ENCODE data around the gene RNASE13.
"Not testable (repeated sequence)": the region's sequence is repeated elsewhere in the genome, so short reads cannot be mapped to it uniquely, and the experiment has no call there.

Gene RNASE13

DNA sequence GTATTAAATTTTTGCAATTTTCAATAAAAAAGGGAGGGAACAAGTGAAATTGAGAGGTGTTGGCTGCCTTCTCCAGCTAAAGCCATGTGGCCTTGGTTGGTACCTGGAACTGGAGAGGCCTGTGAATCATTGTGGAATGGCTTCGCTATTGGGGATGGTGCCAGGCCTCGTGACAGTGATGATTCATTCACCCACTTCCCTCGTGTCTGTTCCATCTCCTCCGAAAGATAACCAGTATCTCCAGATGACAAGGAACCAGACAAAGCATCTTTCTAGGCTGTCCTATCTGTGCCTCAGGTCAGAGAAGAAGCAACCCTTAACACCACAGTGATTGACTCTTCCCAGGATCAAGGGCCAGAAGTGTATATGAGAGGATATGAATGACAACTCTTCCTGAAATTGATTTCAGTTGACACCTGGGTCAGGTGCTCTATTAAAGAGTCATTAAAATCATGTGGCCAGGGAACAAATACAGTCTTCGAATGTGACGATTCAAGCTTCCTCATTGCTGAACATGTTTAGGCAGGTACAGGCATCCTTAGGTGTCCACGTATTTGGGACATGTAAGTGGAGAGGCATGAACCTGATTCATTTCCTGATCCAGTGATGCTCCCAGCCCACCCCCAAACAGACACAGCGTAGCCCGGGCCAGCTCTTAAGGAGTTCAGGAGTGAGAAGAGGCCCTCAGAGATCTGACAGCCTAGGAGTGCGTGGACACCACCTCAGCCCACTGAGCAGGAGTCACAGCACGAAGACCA is 7.2 kb upstream of the RNASE13 start, which contains the start of gene RNASE7:
Gene RNASE7, plus strand, starts transcription at position 687 of the 758 bp plus-strand sequence. CDS start 631 bp downstream, outside the sequence.
- DNase-seq (ENCODE audit: low read depth), result no peak

DNA sequence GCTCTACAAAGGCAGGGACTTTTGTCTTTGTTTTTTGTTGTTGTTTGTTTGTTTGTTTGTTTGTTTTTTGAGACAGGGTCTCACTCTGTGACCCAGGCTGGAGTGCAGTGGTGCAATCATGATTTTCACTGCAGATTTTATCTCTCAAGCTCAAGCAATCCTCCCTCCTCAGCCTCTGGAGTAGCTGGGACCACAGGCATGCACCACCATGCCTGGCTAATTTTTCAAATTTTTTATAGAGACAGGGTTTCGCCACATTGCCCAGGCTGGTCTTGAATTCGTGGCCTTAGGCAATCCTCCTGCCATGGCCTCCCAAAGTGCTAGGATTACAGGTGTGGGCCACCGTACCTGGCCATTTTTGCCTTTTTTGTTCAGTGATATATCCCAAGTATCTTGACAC is 6.3 kb upstream of the RNASE13 start:
- not testable (repeated sequence) for DNase-seq (ENCODE audit: low read depth)

DNA sequence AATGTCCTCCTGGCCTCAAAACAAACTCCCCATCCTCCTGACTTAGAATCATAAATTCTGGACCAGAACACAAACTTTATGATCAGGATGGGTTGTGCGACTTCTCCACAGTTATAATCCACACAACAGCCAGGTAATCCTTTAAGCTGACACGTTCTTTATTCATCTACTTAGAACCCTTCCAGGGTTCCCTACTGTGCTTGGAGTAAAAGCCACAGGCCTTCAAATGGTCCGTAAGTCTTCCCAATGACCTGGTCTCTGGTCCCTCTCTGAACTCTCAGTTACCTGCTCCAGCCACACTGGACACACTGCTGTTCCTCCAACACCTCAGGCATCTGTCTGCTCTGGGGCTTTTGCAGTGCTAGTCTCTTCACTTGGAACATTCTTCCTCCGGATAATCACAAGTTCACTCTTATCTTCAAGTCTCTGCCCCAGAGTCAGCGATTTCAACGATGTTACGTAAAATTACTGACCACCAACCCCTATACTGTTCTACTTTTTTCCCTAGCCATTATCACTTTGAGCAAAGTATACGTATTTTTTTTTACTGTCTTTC is 5.8 kb upstream of the RNASE13 start:
- DNase-seq (ENCODE audit: low read depth), result no peak

DNA sequence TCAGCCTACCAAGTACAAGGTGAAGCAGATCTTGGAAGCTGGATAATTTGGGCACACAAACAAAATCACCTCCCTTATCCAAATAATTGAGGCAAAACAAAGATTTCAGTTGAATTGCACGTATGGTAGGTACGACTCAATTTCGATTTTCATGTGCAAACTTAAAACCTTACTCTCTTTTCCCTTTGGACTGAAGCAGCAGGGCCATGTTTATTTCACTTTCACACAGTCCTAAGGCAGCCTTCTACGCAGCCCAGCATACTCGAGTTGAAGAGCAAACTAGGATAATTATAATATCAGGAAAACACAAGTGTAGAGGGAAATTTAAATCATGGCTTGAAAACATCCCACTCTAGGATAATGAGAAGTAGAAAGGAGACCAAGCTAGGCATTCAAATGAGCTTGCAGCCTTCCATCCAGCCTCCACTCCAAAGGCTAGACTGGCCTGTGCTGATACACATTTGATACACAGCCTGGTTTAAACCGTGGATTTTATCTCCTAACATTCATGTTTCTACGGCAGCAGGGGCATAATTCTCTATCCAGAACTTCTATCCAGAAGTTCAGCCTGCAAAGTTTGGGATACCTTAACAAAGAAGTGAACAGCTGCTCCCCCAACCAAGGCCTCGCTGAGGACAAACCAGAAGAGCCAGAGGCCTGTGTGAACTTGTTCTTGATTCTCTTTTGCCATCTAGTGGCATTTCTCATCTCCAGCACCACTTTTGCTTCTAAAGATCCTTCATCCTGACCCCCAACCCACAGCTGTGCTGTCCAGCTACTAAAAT is 5.2 kb upstream of the RNASE13 start:
- DNase-seq (ENCODE audit: low read depth), result no peak

DNA sequence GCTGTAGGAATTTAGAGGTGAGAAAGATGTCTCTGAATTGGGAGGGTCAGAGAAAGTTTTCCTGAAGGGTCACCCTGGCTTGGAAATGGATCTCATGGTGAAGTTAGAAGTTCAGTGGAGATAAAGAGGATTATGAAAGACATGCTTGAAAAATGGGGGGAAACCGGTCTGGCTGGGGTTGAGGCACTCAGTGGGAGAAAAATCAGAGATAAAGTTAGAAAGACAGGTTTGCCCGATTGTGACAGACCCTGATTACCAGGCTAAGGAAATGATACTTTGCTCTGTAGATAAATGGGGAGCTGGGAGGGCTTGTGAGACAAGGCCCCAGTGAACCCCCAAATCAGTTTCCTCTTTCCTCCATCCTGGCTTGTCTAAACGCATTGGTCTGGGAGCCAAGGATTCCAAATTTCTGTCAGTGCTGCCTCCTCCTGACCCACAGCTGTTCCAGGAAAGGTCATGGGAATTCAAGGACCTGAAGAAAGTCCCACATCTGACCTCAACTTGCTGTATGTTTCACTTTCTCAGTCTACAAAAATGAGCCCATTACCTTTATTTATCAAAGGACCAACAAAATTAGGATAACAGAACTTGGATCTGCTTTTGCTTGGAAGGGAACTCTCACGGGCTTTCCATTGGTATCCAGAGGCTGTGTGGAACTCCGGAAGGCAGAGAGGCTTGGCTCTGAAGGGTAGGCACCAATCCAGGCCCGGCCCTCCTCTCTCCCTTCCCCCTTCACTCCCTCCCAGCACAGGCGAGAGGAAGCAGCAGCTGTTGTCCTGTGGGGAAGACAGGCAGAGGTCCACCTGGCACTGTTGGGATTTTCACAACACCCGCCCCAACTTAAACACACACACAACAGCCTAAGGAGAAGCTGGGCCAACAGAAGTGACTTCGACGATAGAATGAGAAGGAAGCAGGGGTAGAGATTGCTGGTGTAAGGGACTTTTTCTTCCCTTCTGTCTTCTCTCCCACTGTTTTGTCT is 4.1 kb upstream of the RNASE13 start:
- DNase-seq (ENCODE audit: low read depth), result no peak

DNA sequence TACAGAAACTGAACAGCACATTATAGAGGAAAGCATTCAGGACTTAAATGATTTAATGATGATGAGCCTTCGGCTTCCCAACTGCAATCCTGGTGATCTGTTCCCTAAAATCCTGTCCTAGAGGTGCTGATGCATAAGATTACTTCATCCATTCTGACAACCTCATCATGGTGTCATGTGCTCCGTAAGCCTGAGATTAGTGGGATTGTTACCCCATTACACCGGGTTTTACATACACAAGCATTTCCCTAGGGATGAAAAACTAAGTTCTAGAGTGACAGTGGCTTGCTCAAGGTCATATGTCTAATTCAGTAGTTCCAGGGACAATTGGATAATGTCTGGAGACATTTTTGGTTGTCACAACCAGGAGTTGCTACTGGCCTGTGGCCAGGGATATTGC is 2.5 kb upstream of the RNASE13 start:
- DNase-seq (ENCODE audit: low read depth), result no peak

DNA sequence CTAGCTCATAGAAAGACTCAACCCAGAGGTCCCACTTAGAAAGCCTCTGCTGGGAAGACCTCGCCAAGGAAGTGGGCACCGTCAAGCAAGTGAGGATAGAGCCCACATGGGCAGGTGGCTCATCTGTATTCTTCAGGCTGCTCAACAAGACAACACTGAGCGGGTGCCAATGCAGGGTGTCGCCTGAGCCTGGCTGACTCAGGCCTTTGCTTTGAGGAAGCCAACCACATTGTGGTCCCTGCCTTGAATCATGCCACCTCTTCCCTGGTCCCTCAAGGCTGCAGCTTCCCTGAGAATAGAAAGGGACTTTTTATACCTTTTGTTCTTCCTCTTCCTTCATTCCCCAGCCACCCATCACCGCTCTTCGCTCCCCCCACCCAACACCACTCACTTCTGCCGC is 2.1 kb upstream of the RNASE13 start:
- DNase-seq (ENCODE audit: low read depth), result no peak

DNA sequence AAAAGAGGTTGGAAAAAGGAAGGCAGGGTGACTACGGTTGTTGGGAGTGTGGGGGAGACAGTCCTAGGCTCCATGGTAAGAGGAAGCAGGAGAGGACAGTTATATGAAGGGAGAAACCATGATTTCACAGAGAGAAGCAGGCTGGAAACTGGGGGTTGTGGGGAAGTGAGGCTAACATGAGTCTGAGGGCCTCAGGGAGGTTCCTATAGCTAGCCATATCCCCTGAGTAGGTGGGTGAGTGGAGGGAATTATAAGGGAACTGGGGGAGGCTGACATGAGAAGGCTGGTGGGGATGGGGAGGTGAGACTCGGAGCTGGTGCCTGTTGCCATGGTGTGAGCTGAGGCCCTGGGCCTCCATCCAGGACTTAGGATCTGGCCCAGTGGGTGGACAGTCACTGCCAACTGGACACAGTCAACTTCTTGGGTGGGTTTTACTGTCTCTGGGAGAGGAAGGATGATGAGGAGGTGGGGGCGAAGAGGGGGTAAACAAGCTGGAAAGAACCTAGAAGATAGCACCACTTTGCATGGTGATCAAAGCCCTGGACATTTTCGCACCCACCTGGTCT is 1.4 kb downstream of the RNASE13 start:
- no peak for DNase-seq (ENCODE audit: low read depth)

DNA sequence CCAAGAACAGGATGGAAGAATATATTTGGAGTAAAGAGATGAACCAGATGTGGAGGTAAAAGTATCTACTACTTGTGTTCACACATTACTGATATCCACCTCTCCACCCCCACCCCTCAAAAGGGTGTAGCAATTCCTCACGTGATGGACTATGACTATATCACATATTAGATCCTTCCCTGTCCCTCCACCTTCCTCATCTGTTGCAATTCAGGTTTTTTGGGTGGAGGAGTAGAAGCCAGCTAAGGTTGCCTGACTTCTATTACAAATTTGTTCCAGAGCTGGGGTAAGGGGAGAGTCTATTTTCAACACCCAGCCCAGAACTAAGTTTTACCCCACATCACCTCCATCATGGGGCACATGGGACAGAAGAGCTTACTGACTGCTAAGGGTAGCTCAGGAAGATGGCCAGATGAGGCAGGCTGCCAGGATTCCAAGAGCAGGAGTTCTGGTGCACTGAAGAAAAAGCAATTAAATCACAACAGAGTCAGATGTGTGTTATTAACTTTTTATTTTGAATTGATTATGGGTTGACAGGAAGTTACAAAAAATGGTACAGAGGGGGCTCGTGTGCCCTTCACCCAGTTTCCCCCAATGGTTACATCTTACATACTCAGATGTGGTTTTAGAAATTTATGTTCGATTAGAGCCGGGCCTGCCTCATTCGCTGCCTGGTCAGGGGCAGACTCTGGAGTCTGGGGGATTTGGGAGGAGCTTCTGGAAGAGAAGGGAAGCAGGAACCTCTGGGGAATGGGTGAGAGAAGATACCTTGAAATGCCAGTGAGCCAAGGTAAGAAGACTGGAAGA is 2.1 kb downstream of the RNASE13 start:
- DNase-seq (ENCODE audit: low read depth), result no peak

DNA sequence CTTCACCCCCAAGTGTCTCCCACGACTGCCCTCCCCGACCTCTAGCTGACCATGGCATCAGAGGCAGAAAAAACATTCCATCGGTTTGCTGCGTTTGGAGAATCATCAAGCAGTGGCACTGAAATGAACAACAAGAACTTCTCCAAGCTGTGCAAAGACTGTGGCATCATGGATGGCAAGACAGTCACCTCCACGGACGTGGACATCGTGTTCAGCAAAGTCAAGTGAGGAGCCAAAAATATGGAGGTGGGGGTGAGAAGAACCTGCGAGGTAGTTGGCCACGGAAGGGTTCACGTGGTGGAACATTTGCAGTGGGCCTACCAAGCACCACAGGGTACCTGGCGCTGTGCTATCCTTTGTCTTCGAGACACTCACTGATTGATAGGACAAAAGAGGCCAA is 4.1 kb downstream of the RNASE13 start:
- DNase-seq (ENCODE audit: low read depth), result no peak

DNA sequence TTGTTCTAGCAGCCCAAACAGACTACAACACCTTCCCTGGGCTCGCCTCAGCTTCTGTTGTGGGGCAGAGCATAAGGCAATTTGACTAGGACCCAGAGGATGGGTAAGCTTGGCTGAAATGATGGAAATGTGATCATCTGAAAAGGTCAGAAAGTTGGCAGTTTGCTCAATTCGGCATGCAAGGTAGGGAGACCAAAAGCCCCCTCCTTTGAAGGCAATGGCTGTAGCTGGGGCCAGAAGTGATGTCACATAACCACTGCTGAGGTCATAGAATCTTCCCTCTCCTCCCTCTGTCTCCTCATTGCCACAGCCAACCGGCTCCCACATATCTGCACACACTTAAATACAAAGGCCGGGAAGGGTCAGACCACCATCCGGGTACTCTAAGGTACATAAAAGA is 4.7 kb downstream of the RNASE13 start, which contains the start of gene TPPP2:
Gene TPPP2, plus strand, starts transcription at position 301 of the 400 bp plus-strand sequence. CDS start 365 bp downstream, outside the sequence.
- no peak for DNase-seq (ENCODE audit: low read depth)

DNA sequence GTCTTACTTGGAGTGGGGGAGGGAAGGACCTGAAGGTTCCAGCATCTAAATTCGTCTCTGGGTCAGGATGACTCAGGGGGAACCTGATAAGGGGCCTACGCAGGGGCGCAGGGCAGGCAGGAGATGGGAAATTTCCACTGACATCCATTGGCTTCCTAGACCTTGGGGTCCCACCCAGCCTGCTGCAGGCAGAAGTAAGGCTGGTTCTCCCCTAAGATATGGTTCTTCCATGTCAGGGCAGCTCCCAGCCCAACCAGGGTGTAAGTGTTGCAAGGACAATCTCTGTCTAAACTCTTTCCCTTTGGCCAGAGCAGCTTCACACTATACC is 7.7 kb downstream of the RNASE13 start:
- DNase-seq (ENCODE audit: low read depth), result no peak

DNA sequence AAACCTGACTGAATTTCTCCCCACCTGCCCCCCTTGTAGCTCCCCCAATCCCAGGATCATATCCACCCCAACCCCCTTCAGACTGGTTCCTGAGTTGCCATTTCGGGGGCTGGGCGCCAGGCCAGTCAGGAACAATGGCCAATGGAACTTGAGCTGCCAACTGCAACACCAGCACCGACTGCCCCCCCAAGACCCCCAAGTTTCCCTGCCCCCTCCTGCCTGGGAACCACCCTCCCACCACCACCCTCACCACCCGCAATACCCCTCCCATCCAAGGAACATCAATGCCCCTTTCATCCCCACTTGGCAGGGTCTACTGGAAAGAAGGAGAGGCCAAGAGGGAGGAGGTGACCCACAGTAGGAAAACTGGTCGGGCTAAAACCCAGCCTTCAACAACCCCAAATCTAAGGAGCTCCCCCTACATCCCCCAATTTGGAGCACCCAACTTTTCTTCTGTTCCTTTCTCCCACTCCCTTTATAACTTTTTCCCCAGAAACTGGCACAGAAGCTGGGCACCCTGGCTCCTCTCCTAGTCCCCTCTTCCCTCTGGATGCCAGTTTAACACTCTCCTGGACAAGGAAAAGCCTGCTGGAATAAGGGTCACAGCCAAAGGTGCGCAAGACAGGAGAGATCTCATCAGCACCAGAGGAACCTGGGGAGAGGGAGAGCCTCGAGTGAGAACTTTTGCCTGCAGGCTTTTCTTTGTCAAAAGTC is 8.2 kb downstream of the RNASE13 start:
- no peak for DNase-seq (ENCODE audit: low read depth)

DNA sequence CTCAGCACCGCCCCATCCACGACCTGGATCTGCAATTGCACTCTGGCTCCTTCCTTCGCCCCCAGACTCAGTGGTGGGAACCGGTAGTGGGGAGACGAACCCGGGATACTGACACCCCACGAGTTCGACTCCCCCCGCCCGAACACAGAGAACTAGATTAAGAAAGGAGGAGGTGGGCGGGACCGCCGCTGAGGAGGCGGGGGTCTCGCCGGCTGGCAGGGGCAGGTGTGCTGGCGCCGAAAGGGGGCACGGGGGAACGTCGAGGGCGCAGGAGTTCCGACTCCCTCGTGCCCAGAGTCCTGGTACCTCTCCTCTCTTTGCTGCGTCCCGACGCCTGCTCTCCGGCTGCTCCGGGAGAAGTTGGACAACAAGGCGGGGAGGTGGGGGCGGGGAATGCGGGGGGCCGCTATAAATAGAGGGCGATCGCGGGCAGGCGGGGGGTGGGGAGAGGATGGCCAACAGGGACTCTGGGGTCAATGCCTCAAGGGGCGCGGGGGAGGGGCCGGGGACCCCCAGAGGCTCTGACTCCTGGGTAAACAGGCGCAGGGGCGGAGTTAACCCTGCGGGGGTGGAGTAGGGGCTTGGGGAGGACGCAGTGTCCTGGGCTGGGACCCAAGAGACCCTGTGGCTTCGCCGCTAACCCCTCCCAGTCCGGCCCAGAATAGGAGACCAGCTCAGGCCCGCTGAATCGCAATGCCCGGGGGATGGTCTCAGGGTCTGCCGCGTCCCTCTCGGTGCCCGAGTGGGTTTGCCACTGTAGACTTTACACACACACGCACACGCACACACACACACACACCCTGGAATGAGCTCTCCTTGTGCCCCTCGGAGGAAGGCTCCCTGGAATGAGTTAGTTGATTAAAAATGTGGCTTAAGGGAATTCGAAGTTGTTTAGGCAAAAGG is 9.0 kb downstream of the RNASE13 start:
- DNase-seq (ENCODE audit: low read depth), result no peak

DNA sequence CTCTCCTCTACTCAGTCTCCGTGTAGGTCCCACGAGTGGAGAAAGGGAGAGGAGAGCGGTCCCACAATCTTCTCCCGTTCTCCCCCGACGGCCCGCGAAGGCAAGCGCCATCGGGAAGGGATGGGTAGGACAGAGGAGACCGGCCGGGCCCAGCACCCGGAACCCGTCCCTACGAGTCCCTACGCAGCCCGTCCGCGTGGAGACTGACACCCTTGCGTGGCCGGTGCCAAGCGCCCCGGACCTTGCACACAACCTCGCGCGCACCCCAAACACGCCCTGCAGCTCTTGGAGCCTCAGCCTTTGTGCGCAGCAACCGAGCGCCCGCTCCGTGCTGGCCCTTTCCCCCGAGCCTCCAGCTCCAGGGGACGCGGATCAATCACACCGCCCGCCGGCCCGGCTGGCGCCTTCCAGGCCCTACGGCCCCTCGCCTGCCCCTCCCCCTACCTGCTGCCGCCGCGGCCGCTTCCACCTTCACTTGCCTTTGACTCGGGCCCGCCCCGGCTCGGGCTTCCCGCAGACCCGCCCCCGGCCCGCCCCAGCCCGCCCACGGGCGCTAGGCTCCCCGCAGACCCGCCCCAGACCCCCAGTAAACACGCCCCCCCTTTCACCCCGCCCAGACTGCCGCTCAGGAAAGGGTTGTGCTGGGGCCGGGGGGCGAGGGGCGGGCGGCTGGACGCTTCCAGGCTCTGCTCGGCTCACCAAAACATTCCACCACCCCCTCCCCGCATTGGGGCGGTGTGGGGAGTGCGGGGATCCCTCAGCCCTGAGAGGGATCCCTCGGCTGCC is 9.8 kb downstream of the RNASE13 start, which contains the start of gene NDRG2:
Gene NDRG2, minus strand, starts transcription at position 477 of the 786 bp plus-strand sequence. CDS start 1,746 bp downstream, outside the sequence.
- DNase-seq (ENCODE audit: low read depth), result peak; percentile 54

DNA sequence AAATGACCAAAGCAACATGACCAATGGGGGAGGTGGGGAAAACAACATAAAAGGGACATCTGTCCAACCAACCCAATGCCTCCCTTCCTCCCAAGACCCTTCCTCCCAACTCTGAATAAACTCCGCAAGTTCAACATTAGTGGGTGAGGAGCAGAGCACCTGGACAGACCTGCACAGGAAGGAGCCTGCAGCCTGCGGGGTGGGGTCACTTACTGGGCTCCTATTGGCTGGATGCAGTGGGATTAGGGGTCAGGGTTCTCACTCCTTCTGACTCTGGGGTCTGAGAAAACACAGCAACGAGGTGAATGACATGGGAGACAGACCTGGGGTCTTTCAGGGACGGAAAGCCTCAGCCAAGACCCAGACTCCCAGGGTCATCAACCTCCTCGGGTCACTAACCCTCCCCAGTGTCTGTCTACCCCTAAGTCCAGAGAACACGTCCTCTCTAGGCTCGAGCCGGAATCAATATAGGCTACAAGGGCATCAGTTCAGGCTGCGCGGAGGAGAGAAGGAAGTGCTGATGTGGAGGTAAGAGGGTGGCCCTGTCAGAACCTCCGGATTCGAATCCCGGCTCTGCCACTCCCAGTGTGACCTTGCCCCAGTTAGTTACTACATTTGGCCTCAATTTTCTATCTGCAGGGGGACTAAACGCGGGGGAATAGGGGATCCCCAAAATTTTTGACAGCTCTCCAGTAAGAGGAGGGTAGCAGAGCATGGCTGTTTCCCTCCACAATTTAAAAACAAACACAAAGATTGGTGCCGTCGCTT is 10.6 kb downstream of the RNASE13 start:
- DNase-seq (ENCODE audit: low read depth), result no peak

DNA sequence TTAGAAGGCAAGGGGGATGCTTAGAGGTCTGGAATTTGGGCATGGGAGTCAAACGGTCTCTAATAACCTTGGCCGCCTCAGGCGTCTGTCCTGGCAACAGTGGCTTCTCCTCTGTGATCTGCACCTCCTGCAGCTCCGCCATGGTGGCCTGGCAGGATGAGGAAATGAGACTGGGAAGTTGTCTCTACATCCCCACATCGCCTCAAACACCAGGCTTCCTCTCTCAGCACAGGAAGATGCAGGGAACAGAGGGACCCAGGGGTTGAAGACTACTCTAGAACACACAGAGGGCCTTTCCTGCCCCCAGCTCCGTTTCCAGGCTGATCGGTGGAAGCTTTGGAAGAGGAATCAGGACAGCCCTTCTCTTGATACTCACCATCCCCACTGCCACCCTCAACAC is 11.4 kb downstream of the RNASE13 start:
- no peak for DNase-seq (ENCODE audit: low read depth)

Data from stimulated activated CD8-positive, alpha-beta memory T cell treated with anti-CD3 and anti-CD28 coated beads, Interleukin-15, amount 100 ng/mL, for 1 hour (primary cell).